Suprapubic skin (tissue), 4 donors: Measurements from ENCODE around the gene MAB21L4. TPM values are rescaled to one million over a fixed set of nuclear protein-coding genes. Genes with fewer than 3 reads are reported as not detected.

Experiments used
- DNase-seq, 2 donors: peaks; one replicate each; pipeline ENCODE4 v3.0.0-alpha.2; 2019; ENCODE audit warnings: low spot score in 2 of 2
- H3K27ac ChIP-seq: fragments of 200-600 bp; sonication (generic); one replicate; pipeline ENCODE4 v1.5.1; 2019
- H3K27me3 ChIP-seq: fragments of 200-600 bp; sonication (generic); one replicate; pipeline ENCODE4 v1.5.1; 2019
- H3K36me3 ChIP-seq: fragments of 200-600 bp; sonication (generic); one replicate; pipeline ENCODE4 v1.5.1; 2019
- H3K4me1 ChIP-seq: fragments of 200-600 bp; sonication (generic); one replicate; pipeline ENCODE4 v1.5.1; 2019
- H3K4me3 ChIP-seq: fragments of 200-600 bp; sonication (generic); one replicate; pipeline ENCODE4 v1.5.1; 2019; ENCODE audit warnings: mild to moderate bottlenecking
- H3K9me3 ChIP-seq: fragments of 200-600 bp; sonication (generic); one replicate; pipeline ENCODE4 v1.5.1; 2019
- EP300 ChIP-seq: sonication (generic); formaldehyde crosslinking; IDR thresholded peaks from one replicate; pipeline ENCODE4 v1.6.1; 2017; ENCODE audit warnings: antibody characterized with exemption
- POLR2A ChIP-seq, 2 donors: fragments of 450-650 bp; IDR thresholded peaks; one replicate each; pipeline ENCODE4 v1.6.1; 2017; ENCODE audit warnings: antibody characterized with exemption in 2 of 2, mild to moderate bottlenecking in 2 of 2, moderate library complexity in 2 of 2
- POLR2AphosphoS5 ChIP-seq, 3 donors: sonication (generic); formaldehyde crosslinking; IDR thresholded peaks; one replicate each; pipeline ENCODE4 v1.6.1; 2017; ENCODE audit warnings: antibody characterized with exemption in 3 of 3
- WGBS: methylation state at CpG from one replicate; pipeline ENCODE4 v1.1.5; 2018; 5-methylcytosine and 5-hydroxymethylcytosine counted together
- total RNA-seq, 4 donors: library from RNA; depleted of rRNA; stranded (reverse); fragments of >200 nt; gene quantifications; one replicate each; pipeline ENCODE4 v1.1.0, GENCODE V29; 2016
- TF ChIP-seq, protein P1 (sequence below), 2 donors: fragments of 200-600 bp in 1 of 2; fragments of 450-650 bp in 1 of 2; sonication (generic) in 1 of 2; IDR thresholded peaks; one replicate each; pipeline ENCODE4 v1.5.1; 2016 to 2019; ENCODE audit warnings: antibody characterized with exemption in 2 of 2, mild to moderate bottlenecking in 1 of 2, moderate library complexity in 1 of 2

Gene MAB21L4
- total RNA-seq, 4 donors from 2014 or later = 28.7 to 97.5 (median 69.2) TPM

DNA sequence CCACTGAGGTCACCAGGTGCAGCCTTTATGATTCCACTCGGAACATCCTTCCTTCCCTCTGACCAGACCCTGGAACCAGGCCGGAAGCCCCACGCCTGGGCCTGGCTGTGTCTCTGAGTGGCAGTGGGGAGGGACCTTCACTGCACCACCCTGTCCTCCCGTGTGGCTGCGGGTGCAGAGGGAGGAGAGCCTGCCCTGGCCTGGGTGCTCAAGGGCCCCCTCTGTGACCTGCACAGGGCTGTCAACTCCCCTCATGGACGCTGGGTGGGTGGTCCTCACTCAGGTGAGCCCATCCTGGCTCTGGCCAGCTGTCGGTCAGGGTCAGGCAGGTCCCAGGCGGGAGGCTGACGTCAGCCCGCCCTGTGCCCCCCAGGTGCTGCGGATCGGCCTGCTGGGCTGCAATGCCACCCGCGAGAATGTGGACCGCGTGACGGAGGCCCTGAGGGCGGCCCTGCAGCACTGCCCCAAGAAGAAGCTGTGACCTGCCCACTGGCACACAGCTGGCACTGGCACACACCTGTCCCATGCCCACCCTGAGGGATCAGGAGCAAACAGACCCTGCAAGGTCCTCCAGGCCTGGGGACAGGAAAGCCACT, 17.5 kb downstream of the MAB21L4 start:
- DNase-seq = no peak
- no peaks in the 10 kb centered on the region for H3K36me3 ChIP-seq
- 98% methylated on average over 8 of the region's 18 CpGs for WGBS

DNA sequence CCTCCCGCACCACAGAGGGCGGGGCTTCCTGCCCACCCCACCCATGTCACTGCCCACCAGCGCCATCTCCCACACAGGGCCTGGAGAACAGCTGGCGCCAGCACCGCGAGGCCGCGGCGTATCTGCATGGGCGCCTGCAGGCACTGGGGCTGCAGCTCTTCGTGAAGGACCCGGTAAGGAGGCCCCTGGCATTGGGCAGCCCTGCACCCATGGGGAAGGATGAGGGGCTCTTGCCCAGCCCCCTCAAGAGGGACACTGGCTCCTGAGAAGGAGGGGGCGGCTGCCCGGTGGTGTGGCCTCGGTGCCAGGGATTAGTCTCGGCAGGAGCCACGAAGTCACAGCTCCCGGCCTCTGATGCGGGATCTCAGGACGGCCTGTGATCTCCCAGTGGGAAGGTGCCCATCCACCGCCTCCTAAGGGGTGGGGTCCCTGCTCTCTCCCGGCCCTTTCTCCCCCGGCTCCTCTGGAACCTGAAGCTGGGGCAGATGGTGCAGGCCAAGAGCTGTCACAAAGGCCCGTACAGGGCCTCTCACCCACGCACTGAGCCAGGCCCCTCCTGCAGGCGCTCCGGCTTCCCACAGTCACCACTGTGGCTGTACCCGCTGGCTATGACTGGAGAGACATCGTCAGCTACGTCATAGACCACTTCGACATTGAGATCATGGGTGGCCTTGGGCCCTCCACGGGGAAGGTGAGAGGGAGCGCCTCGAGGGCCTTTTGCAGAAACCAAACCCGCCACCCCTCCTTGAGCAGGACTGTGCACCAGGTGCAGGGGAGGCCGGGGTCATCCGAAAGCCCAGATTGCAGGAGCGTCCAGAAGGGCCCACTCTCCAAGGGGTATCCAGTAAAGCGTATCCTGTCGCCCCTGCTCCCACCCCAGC, 18.3 kb downstream of the MAB21L4 start:
- 85% methylated on average over 15 of the region's 40 CpGs for WGBS
- Histone ChIP-seq H3K27me3 (no peaks in the 10 kb centered on the region), H3K36me3 (no peaks in the 10 kb centered on the region), H3K4me3 (no peak overlapping the region), H3K4me1 (no peaks in the 10 kb centered on the region), H3K27ac (no peak overlapping the region), H3K9me3 (no peaks in the 10 kb centered on the region)
- no peak for DNase-seq
- no peak for TF ChIP-seq EP300
- TF ChIP-seq, protein P1, sequence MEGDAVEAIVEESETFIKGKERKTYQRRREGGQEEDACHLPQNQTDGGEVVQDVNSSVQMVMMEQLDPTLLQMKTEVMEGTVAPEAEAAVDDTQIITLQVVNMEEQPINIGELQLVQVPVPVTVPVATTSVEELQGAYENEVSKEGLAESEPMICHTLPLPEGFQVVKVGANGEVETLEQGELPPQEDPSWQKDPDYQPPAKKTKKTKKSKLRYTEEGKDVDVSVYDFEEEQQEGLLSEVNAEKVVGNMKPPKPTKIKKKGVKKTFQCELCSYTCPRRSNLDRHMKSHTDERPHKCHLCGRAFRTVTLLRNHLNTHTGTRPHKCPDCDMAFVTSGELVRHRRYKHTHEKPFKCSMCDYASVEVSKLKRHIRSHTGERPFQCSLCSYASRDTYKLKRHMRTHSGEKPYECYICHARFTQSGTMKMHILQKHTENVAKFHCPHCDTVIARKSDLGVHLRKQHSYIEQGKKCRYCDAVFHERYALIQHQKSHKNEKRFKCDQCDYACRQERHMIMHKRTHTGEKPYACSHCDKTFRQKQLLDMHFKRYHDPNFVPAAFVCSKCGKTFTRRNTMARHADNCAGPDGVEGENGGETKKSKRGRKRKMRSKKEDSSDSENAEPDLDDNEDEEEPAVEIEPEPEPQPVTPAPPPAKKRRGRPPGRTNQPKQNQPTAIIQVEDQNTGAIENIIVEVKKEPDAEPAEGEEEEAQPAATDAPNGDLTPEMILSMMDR (IDR thresholded peaks at IDR 0.05) = no peak
- no peak for TF ChIP-seq POLR2AphosphoS5 (IDR thresholded peaks at IDR 0.05)
- no peak for TF ChIP-seq POLR2A (IDR thresholded peaks at IDR 0.05)

More for the DNA sequence above, 17.5 kb downstream of the MAB21L4 start:
- Histone ChIP-seq H3K4me3 (no peak overlapping the region), H3K9me3 (no peaks in the 10 kb centered on the region), H3K27me3 (no peaks in the 10 kb centered on the region), H3K4me1 (no peaks in the 10 kb centered on the region), H3K27ac (no peak overlapping the region)
- no peak for TF ChIP-seq POLR2AphosphoS5 (IDR thresholded peaks at IDR 0.05)
- TF ChIP-seq POLR2A (IDR thresholded peaks at IDR 0.05) = no peak
- no peak for TF ChIP-seq EP300
- TF ChIP-seq, protein P1 (IDR thresholded peaks at IDR 0.05) = no peak

DNA sequence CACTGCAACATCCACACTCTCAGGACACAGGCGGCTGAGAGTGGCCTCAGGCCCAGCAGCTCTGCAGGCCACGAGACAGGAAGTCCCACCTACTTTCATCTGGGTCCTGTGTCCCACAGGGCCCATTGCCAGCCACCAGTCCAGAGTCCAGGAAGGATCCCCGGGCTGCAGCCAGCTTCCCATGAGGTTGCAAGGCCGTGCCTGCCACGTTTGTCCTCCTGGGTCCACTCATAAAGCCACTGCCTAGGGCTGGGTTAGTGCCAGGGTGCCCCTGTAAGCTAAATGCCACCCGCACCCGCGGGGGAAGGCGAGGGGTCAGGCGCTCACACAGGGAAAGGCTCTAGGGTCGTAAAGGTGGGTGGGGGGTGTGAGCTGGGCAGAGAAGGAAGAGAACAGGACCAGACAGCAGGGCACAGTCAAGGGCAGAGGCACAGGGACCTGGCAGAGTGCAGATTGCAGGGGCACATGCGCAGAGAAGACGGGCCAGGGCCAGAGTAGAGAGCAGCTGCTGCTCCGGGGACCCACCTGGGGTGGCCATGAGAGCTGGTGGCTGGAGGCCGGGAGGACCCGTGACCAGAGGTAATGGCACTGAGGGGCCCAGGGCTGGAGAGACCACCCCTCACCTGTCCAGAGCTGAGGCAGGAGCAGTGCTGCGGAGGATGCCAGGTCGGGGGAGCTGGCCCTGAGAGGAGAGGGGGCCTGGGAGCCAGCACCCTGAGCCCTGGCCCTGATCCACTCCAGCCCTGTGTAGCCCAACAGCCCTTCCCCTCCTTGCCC, 19.3 kb downstream of the MAB21L4 start:
- H3K27ac ChIP-seq = no peak overlapping the region
- no peak for DNase-seq
- 93% methylated on average over 12 of the region's 18 CpGs for WGBS
- no peaks in the 10 kb centered on the region for H3K27me3 ChIP-seq
- TF ChIP-seq, protein P1 (IDR thresholded peaks at IDR 0.05) = no peak
- TF ChIP-seq POLR2A (IDR thresholded peaks at IDR 0.05) (no peak), EP300 (no peak), POLR2AphosphoS5 (IDR thresholded peaks at IDR 0.05) (no peak)
- no peaks in the 10 kb centered on the region for H3K36me3 ChIP-seq
- no peaks in the 10 kb centered on the region for H3K9me3 ChIP-seq
- H3K4me1 ChIP-seq = no peaks in the 10 kb centered on the region
- no peak overlapping the region for H3K4me3 ChIP-seq

DNA sequence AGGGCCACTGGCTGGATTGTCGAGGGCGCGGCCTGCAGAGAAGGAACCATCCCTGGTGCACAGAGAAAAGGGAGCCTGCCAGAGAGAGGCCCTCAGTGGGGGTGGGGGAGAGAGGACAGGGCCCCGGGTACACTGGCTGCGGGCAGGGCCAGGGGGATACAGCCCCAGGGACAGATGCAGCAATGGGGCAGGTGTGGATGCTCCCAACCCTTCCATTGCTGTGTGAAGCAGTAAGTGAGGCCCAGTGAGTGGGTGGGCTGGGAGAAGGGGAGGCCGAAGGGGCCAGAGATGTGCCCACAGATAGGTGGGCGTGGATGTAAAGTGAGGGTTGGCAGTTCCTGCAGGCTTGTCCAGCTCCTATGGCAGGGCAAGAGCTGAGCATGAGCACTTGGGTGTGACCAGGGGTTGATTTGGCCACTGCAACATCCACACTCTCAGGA, 19.9 kb downstream of the MAB21L4 start:
- 64% methylated on average over 2 of the region's 7 CpGs for WGBS

More for the DNA sequence above, 19.9 kb downstream of the MAB21L4 start:
- Histone ChIP-seq H3K27me3 (no peaks in the 10 kb centered on the region), H3K27ac (no peak overlapping the region), H3K9me3 (no peaks in the 10 kb centered on the region), H3K4me3 (no peak overlapping the region), H3K36me3 (no peaks in the 10 kb centered on the region), H3K4me1 (no peaks in the 10 kb centered on the region)
- DNase-seq = no peak
- TF ChIP-seq, protein P1 (IDR thresholded peaks at IDR 0.05) = no peak
